HEK293 (cell line): ENCODE data around the gene RP2.

Experiments
- HOXD13 ChIP-seq: sonication (generic); formaldehyde crosslinking; IDR thresholded peaks from 2 replicates; pipeline ENCODE4 v1.8.0; 2022; ENCODE audit warnings: missing genetic modification reagents, borderline replicate concordance
- ZNF121 ChIP-seq: fragments of 450-650 bp; formaldehyde crosslinking; IDR thresholded peaks from 2 replicates; pipeline ENCODE4 v1.5.1; 2016; ENCODE audit warnings: missing biosample characterization, missing genetic modification characterization

GRCh38 chrX:46903458-46904242, 66.8 kb downstream of the RP2 start:
- TF ChIP-seq HOXD13 (CRISPR knock-in tag) (no peak), ZNF121 (no peak)
